Measurements from ENCODE around the gene SNED1. TPM values are rescaled to one million over a fixed set of nuclear protein-coding genes. Genes with fewer than 3 reads are reported as not detected.

Gene SNED1
- polyA plus RNA-seq, 1 donor (not counting 4 experiments of a cell fraction or from before 2014, with no cell fraction given): 0.12 TPM

DNA sequence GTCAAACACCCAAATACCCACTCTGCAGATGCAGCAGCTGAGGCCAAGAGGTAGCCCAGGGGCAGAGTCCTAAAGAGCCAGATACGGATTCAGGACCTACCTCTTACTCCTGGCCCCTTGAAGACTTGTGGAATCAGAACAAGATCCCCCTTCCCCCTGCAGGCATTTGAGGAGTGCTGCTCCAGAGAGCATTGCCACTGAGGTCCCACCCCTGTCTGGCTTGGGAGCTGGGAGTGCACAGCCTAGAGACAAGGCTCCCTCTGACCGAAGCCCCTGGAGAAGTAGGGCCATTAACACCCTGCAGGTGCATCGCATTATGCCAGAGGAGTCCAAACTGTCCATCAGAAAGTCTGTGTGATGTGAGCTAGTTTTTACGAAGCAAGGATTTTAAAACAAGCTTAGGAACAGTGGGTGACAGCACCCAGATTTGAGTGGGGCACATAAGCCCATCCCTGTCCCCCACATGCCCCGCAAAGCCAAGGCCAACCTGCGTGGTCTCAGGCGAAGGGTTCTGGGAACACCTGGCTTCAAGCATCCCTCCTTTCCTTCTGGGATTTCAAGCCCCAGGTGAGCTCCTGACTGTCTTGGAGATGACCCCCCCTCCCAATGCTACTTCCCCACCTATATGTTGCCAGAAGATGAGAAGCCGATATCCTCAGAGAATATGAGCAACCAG, 55.3 kb downstream of the SNED1 start:
- FAIRE-seq: no peak
- Histone ChIP-seq H3K27ac (ENCODE audit: control insufficient read depth, insufficient read depth, low read length) (no peak overlapping the region), H3K36me3 (ENCODE audit: control insufficient read depth in 2 of 2, extremely low read depth in 1 of 2, insufficient read depth in 2 of 2, low read length in 2 of 2) (no peaks in the 10 kb centered on the region)

DNA sequence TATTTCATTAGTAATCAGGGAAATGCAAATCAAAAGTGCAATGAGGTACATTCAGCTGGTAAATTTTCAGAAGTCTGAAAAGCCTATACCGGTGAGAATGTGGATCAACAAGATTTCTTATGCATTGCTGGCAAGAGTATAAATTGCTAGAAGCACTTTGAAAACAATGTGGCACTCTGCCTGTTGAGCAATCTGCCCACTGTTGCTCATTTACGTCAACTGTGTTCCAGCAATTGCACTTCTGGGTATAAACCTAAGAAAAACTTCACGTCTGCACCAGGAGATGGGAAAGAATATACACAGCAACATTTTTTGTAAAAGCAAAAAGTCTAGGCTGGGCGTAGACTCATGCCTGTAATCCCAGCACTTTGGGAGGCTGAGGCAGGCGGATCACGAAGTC, 62.9 kb downstream of the SNED1 start:
- Histone ChIP-seq H3K27ac (ENCODE audit: control insufficient read depth, insufficient read depth, low read length) (no peak overlapping the region), H3K9ac (ENCODE audit: control insufficient read depth, extremely low read depth, insufficient read depth, low read length) (no peak overlapping the region), H3K4me1 (ENCODE audit: control insufficient read depth, extremely low read depth, insufficient read depth, low read length) (peaks cover 25% of the 10 kb centered on the region), H2AFZ (ENCODE audit: control insufficient read depth, low read length) (no peak overlapping the region), H3K36me3 (ENCODE audit: control insufficient read depth in 2 of 2, extremely low read depth in 1 of 2, insufficient read depth in 2 of 2, low read length in 2 of 2) (no peaks in the 10 kb centered on the region), H3K9me3 (ENCODE audit: control insufficient read depth, low read depth, low read length) (no peaks in the 10 kb centered on the region), H3K4me2 (ENCODE audit: control insufficient read depth, extremely low read depth, insufficient read depth, low read depth, low read length) (peak overlapping the region; percentile 51), H3K4me3 (ENCODE audit: control insufficient read depth in 2 of 3, extremely low read depth in 1 of 3, insufficient read depth in 2 of 3, low read depth in 1 of 3, low read length in 3 of 3) (no peak overlapping the region), H3K9me1 (ENCODE audit: control insufficient read depth, extremely low read depth, insufficient read depth, low read length) (no peaks in the 10 kb centered on the region), H3K27me3 (ENCODE audit: control insufficient read depth, extremely low read depth, insufficient read depth, low read length) (no peaks in the 10 kb centered on the region), H4K20me1 (ENCODE audit: control insufficient read depth, extremely low read depth, insufficient read depth, low read length) (no peaks in the 10 kb centered on the region), H3K79me2 (ENCODE audit: control insufficient read depth, insufficient read depth, low read length) (no peaks in the 10 kb centered on the region)
- FAIRE-seq: peak; percentile 75
- TF ChIP-seq EZH2 (IDR thresholded peaks at IDR 0.05; ENCODE audit: low read length): no peak
- TF ChIP-seq, protein P1, sequence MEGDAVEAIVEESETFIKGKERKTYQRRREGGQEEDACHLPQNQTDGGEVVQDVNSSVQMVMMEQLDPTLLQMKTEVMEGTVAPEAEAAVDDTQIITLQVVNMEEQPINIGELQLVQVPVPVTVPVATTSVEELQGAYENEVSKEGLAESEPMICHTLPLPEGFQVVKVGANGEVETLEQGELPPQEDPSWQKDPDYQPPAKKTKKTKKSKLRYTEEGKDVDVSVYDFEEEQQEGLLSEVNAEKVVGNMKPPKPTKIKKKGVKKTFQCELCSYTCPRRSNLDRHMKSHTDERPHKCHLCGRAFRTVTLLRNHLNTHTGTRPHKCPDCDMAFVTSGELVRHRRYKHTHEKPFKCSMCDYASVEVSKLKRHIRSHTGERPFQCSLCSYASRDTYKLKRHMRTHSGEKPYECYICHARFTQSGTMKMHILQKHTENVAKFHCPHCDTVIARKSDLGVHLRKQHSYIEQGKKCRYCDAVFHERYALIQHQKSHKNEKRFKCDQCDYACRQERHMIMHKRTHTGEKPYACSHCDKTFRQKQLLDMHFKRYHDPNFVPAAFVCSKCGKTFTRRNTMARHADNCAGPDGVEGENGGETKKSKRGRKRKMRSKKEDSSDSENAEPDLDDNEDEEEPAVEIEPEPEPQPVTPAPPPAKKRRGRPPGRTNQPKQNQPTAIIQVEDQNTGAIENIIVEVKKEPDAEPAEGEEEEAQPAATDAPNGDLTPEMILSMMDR (optimal IDR thresholded peaks at IDR 0.05 in 1 of 3, IDR thresholded peaks at IDR 0.05 in 1 of 3, conservative IDR thresholded peaks at IDR 0.05 in 1 of 3; ENCODE audit: extremely low read depth in 1 of 3, insufficient read depth in 2 of 3, low read length in 3 of 3): no peak
- dilution Hi-C loops (cut with MboI; ENCODE audit: extremely low pct_ligation_motif_present, low sequenced_read_pairs): no loop called here
- no peak for DNase-seq (ENCODE audit: low read depth, low spot score)

More for the DNA sequence above, 55.3 kb downstream of the SNED1 start:
- no peaks in the 10 kb centered on the region for H3K9me3 ChIP-seq (ENCODE audit: control insufficient read depth, low read depth, low read length)
- no peak for DNase-seq (ENCODE audit: low read depth, low spot score)
- no peaks in the 10 kb centered on the region for H4K20me1 ChIP-seq (ENCODE audit: control insufficient read depth, extremely low read depth, insufficient read depth, low read length)
- no peak overlapping the region for H2AFZ ChIP-seq (ENCODE audit: control insufficient read depth, low read length)
- no peaks in the 10 kb centered on the region for H3K4me1 ChIP-seq (ENCODE audit: control insufficient read depth, extremely low read depth, insufficient read depth, low read length)
- H3K4me3 ChIP-seq (ENCODE audit: control insufficient read depth in 2 of 3, extremely low read depth in 1 of 3, insufficient read depth in 2 of 3, low read depth in 1 of 3, low read length in 3 of 3): no peak overlapping the region
- H3K9ac ChIP-seq (ENCODE audit: control insufficient read depth, extremely low read depth, insufficient read depth, low read length): no peak overlapping the region
- TF ChIP-seq, protein P1 (optimal IDR thresholded peaks at IDR 0.05 in 1 of 3, IDR thresholded peaks at IDR 0.05 in 1 of 3, conservative IDR thresholded peaks at IDR 0.05 in 1 of 3; ENCODE audit: extremely low read depth in 1 of 3, insufficient read depth in 2 of 3, low read length in 3 of 3): no peak
- TF ChIP-seq EZH2 (IDR thresholded peaks at IDR 0.05; ENCODE audit: low read length): no peak
- no peaks in the 10 kb centered on the region for H3K79me2 ChIP-seq (ENCODE audit: control insufficient read depth, insufficient read depth, low read length)
- no peak overlapping the region for H3K4me2 ChIP-seq (ENCODE audit: control insufficient read depth, extremely low read depth, insufficient read depth, low read depth, low read length)
- dilution Hi-C loops (cut with MboI; ENCODE audit: extremely low pct_ligation_motif_present, low sequenced_read_pairs): no loop called here
- no peaks in the 10 kb centered on the region for H3K27me3 ChIP-seq (ENCODE audit: control insufficient read depth, extremely low read depth, insufficient read depth, low read length)
- no peaks in the 10 kb centered on the region for H3K9me1 ChIP-seq (ENCODE audit: control insufficient read depth, extremely low read depth, insufficient read depth, low read length)
